GM23338 (cell line): Measurements from ENCODE around the gene PCP2.

Source experiments
- EZH2 ChIP-seq: fragments of 200-600 bp; sonication (generic); IDR thresholded peaks from one replicate; pipeline ENCODE4 v1.8.0; 2017; ENCODE audit warnings: antibody characterized with exemption, mild to moderate bottlenecking, low read depth; ENCODE audit not compliant: unreplicated experiment
- NANOG ChIP-seq: IDR thresholded peaks from 2 replicates; pipeline ENCODE4 v1.6.1; 2016; ENCODE audit warnings: antibody characterized with exemption, borderline replicate concordance
- POLR2AphosphoS5 ChIP-seq: IDR thresholded peaks from 2 replicates; pipeline ENCODE4 v1.6.1; 2016; ENCODE audit warnings: antibody characterized with exemption, low read depth
- ZNF114 ChIP-seq: fragments of 250-450 bp; sonication (Bioruptor Pico); IDR thresholded peaks from 2 replicates; pipeline ENCODE4 v1.5.0; 2020; ENCODE audit warnings: mild to moderate bottlenecking, moderate library complexity
- TF ChIP-seq, protein P1 (sequence below), 2 experiments: fragments of 200-600 bp in 1 of 2; sonication (generic) in 1 of 2; conservative IDR thresholded peaks; 2 replicates each; pipeline versions ENCODE4 v1.5.1 to v1.6.1; 2016 to 2017; ENCODE audit warnings: antibody characterized with exemption in 2 of 2, low read depth in 2 of 2, mild to moderate bottlenecking in 2 of 2, moderate library complexity in 1 of 2

- TF ChIP-seq, protein P1, sequence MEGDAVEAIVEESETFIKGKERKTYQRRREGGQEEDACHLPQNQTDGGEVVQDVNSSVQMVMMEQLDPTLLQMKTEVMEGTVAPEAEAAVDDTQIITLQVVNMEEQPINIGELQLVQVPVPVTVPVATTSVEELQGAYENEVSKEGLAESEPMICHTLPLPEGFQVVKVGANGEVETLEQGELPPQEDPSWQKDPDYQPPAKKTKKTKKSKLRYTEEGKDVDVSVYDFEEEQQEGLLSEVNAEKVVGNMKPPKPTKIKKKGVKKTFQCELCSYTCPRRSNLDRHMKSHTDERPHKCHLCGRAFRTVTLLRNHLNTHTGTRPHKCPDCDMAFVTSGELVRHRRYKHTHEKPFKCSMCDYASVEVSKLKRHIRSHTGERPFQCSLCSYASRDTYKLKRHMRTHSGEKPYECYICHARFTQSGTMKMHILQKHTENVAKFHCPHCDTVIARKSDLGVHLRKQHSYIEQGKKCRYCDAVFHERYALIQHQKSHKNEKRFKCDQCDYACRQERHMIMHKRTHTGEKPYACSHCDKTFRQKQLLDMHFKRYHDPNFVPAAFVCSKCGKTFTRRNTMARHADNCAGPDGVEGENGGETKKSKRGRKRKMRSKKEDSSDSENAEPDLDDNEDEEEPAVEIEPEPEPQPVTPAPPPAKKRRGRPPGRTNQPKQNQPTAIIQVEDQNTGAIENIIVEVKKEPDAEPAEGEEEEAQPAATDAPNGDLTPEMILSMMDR (conservative IDR thresholded peaks at IDR 0.05; ENCODE audit: low read depth in 2 of 2), result no peak
- TF ChIP-seq EZH2 (no peak), POLR2AphosphoS5 (no peak), NANOG (no peak), ZNF114 (CRISPR knock-in tag) (no peak)
Measured at GRCh38 chr19:7642295-7643030, 8.9 kb upstream of the PCP2 start.
